AG08395 (cell line): ENCODE data around the gene RINL.
A peak's percentile ranks its signal among the peaks of the same experiment; 100 is the strongest.
"Not testable (repeated sequence)": the region's sequence is repeated elsewhere in the genome, so short reads cannot be mapped to it uniquely, and the experiment has no call there.

Experiments used
- DNase-seq: peaks from one replicate; pipeline ENCODE4 v3.0.0; 2012; ENCODE audit warnings: mixed read lengths, low spot score

Gene RINL

GRCh38 chr19:38904581-38905539 lies 26.8 kb upstream of the RINL start:
- DNase-seq = no peak

- DNase-seq = no peak
These were observed 23.6 kb upstream of the RINL start for GRCh38 chr19:38901683-38902082.

GRCh38 chr19:38900743-38901190 lies 22.7 kb upstream of the RINL start:
- no peak for DNase-seq

- no peak for DNase-seq
These were observed 22.1 kb upstream of the RINL start for GRCh38 chr19:38900202-38900629.

GRCh38 chr19:38899447-38900201 lies 21.5 kb upstream of the RINL start, which contains the start of the genes NFKBIB and SIRT2:
TSS of gene NFKBIB (plus strand) at chr19:38899969. CDS start at chr19:38900033, 64 bp downstream.
TSS of gene SIRT2 (minus strand) at chr19:38899618. CDS start at chr19:38899521, 97 bp downstream.
- DNase-seq = peak; percentile 99

GRCh38 chr19:38898788-38899446 lies 20.8 kb upstream of the RINL start:
- DNase-seq = peak; percentile 20

- no peak for DNase-seq
These were observed 16.9 kb upstream of the RINL start for GRCh38 chr19:38894968-38895367.

- DNase-seq = no peak
These were observed 15.3 kb upstream of the RINL start for GRCh38 chr19:38893341-38893771.

GRCh38 chr19:38892841-38893240 lies 14.8 kb upstream of the RINL start:
- DNase-seq = no peak

GRCh38 chr19:38891771-38892170 lies 13.7 kb upstream of the RINL start:
- no peak for DNase-seq

- DNase-seq = no peak
These were observed 12.6 kb upstream of the RINL start for GRCh38 chr19:38890686-38891085.

GRCh38 chr19:38889803-38890202 lies 11.7 kb upstream of the RINL start:
- no peak for DNase-seq

- DNase-seq = no peak
These were observed 10.8 kb upstream of the RINL start for GRCh38 chr19:38888876-38889275.

- DNase-seq = not testable (repeated sequence)
These were observed 6.6 kb upstream of the RINL start for GRCh38 chr19:38884691-38885090.

- no peak for DNase-seq
These were observed 5.2 kb upstream of the RINL start for GRCh38 chr19:38883286-38883685.

GRCh38 chr19:38880882-38881609 lies 3.0 kb upstream of the RINL start:
- DNase-seq = no peak

GRCh38 chr19:38880076-38880881 lies 2.2 kb upstream of the RINL start:
- DNase-seq = no peak

GRCh38 chr19:38879400-38879751 lies 1.3 kb upstream of the RINL start:
- DNase-seq = no peak

GRCh38 chr19:38878575-38879399 lies 712 bp upstream of the RINL start:
- no peak for DNase-seq
